NCI-H82 (cell line): ENCODE results near the gene IFT172.
"Not testable (repeated sequence)": the region's sequence is repeated elsewhere in the genome, so short reads cannot be mapped to it uniquely, and the experiment has no call there.

Experiments used
- DNase-seq: peaks from one replicate; lab custom pipeline; 2025; lab: John Stamatoyannopoulos, UW

IFT172 gene

GRCh38 chr2:27493948-27494283 lies 4.4 kb upstream of the IFT172 start:
- DNase-seq = no peak

- no peak for DNase-seq
Measured at GRCh38 chr2:27492557-27492956, 3.0 kb upstream of the IFT172 start.

GRCh38 chr2:27489118-27489497 lies 435 bp downstream of the IFT172 start:
- peak; percentile 87 for DNase-seq

GRCh38 chr2:27485496-27485895 lies 4.0 kb downstream of the IFT172 start:
- no peak for DNase-seq

- DNase-seq = no peak
Measured at GRCh38 chr2:27471961-27472360, 17.6 kb downstream of the IFT172 start.

GRCh38 chr2:27464443-27464842 lies 25.1 kb downstream of the IFT172 start:
- DNase-seq = no peak

GRCh38 chr2:27461118-27461517 lies 28.4 kb downstream of the IFT172 start:
- DNase-seq = no peak

GRCh38 chr2:27453968-27454367 lies 35.6 kb downstream of the IFT172 start:
- no peak for DNase-seq

GRCh38 chr2:27451095-27451494 lies 38.4 kb downstream of the IFT172 start:
- peak; percentile 81 for DNase-seq

GRCh38 chr2:27448381-27448780 lies 41.2 kb downstream of the IFT172 start:
- no peak for DNase-seq

- no peak for DNase-seq
Measured at GRCh38 chr2:27446057-27446456, 43.5 kb downstream of the IFT172 start.

- no peak for DNase-seq
Measured at GRCh38 chr2:27445615-27446014, 43.9 kb downstream of the IFT172 start.

GRCh38 chr2:27445155-27445554 lies 44.4 kb downstream of the IFT172 start:
- no peak for DNase-seq

- no peak for DNase-seq
Measured at GRCh38 chr2:27442920-27443282, 46.6 kb downstream of the IFT172 start.

- DNase-seq = no peak
Measured at GRCh38 chr2:27441958-27442919, 47.3 kb downstream of the IFT172 start, which contains the start of gene KRTCAP3. TSS of gene KRTCAP3 (plus strand) at chr2:27442381. CDS start at chr2:27442413, 32 bp downstream.

GRCh38 chr2:27441226-27441926 lies 48.2 kb downstream of the IFT172 start:
- no peak for DNase-seq

GRCh38 chr2:27435628-27436027 lies 53.9 kb downstream of the IFT172 start:
- DNase-seq = no peak

GRCh38 chr2:27431395-27431794 lies 58.1 kb downstream of the IFT172 start:
- no peak for DNase-seq

GRCh38 chr2:27428978-27429541 lies 60.5 kb downstream of the IFT172 start:
- DNase-seq = peak; percentile 88

GRCh38 chr2:27428213-27428977 lies 61.1 kb downstream of the IFT172 start, which contains the start of gene NRBP1:
TSS of gene NRBP1 (plus strand) at chr2:27428631. CDS start at chr2:27433274, 4,643 bp downstream.
- peak; percentile 96 for DNase-seq

- DNase-seq = no peak
Measured at GRCh38 chr2:27427863-27428212, 61.7 kb downstream of the IFT172 start.

- not testable (repeated sequence) for DNase-seq
Measured at GRCh38 chr2:27425039-27425438, 64.5 kb downstream of the IFT172 start.
